ENCODE data around the gene TTC33. TPM values are rescaled to one million over a fixed set of nuclear protein-coding genes. Genes with fewer than 3 reads are reported as not detected.

TTC33 gene
- total and polyA plus RNA-seq, 10 donors, result 4.3 to 17.9 (median 13.7) TPM

DNA sequence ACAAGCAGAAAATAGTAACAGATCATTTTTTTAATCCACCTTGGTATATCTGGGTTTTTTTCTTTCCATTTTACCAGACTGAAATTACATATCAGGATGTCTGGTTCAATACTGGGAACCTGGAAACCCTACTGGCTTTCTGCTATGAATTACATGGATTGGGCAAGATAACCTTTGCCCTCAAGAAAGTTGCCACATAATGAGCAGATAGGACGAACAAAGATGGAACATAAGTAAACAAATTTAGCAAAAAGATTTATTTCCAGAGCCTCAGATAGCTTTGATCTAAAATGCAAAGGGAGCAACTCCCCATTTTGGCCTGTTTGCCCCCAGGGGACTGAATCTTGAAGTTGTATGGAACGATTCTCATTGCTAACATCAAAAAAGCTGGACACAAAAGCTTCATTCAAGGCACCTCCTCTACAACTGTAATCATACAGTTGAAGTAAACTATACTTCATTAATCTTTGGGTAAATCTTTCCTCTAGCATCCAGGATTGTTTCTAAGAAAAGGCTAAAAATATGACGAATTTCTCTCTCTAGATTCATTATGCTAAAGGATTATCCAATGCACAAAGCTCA is 207.7 kb downstream of the TTC33 start:
- TF ChIP-seq CTCF (IDR thresholded peaks at IDR 0.05 in 8 of 11, conservative IDR thresholded peaks at IDR 0.05 in 3 of 11), result no peak
- no peak for TF ChIP-seq POLR2A (IDR thresholded peaks at IDR 0.05)
- TF ChIP-seq POLR2AphosphoS5 (IDR thresholded peaks at IDR 0.05), result no peak
- no peak for DNase-seq
- H3K27me3 ChIP-seq (replicated peaks in 1 of 7), result no peaks in the 10 kb centered on the region
- intact Hi-C loops (cut with DNase I; ENCODE audit: low total_unique reads), result no loop called here
- no peak overlapping the region for H3K4me3 ChIP-seq
- H3K36me3 ChIP-seq, result no peaks in the 10 kb centered on the region
- WGBS, 5 donors, result 60 to 71% (median 65%) methylated on average over 3 of the region's 3 CpGs
- no peaks in the 10 kb centered on the region for H3K4me1 ChIP-seq
- H3K27ac ChIP-seq, result no peak overlapping the region
- H3K9me3 ChIP-seq, result no peaks in the 10 kb centered on the region

- no peak for DNase-seq
- H3K4me3 ChIP-seq, result no peak overlapping the region
- no peaks in the 10 kb centered on the region for H3K27me3 ChIP-seq (replicated peaks in 1 of 7)
- H3K4me1 ChIP-seq, result no peaks in the 10 kb centered on the region
- H3K27ac ChIP-seq, result no peak overlapping the region
- H3K36me3 ChIP-seq, result no peaks in the 10 kb centered on the region
- no peaks in the 10 kb centered on the region for H3K9me3 ChIP-seq
- intact Hi-C loops (cut with DNase I; ENCODE audit: low total_unique reads), result no loop called here
- TF ChIP-seq CTCF (IDR thresholded peaks at IDR 0.05 in 8 of 11, conservative IDR thresholded peaks at IDR 0.05 in 3 of 11) (no peak), POLR2AphosphoS5 (IDR thresholded peaks at IDR 0.05) (no peak), POLR2A (IDR thresholded peaks at IDR 0.05) (no peak)
- 89 to 96% (median 96%) methylated on average over 4 of the region's 4 CpGs for WGBS, 5 donors
Observed at GRCh38 chr5:40547557-40547956, 208.2 kb downstream of the TTC33 start.

GRCh38 chr5:40540301-40540700 is 215.5 kb downstream of the TTC33 start:
- H3K27ac ChIP-seq, result no peak overlapping the region
- TF ChIP-seq POLR2AphosphoS5 (IDR thresholded peaks at IDR 0.05), result no peak
- TF ChIP-seq POLR2A (IDR thresholded peaks at IDR 0.05), result no peak
- no peak for TF ChIP-seq CTCF (IDR thresholded peaks at IDR 0.05 in 8 of 11, conservative IDR thresholded peaks at IDR 0.05 in 3 of 11)
- intact Hi-C loops (cut with DNase I; ENCODE audit: low total_unique reads), result no loop called here
- H3K27me3 ChIP-seq (replicated peaks in 1 of 7), result no peaks in the 10 kb centered on the region
- H3K36me3 ChIP-seq, result no peaks in the 10 kb centered on the region
- no peaks in the 10 kb centered on the region for H3K4me1 ChIP-seq
- H3K4me3 ChIP-seq, result no peak overlapping the region
- H3K9me3 ChIP-seq, result peaks cover 0 to 4% (median 0%) of the 10 kb centered on the region in 8 donors
- no peak for DNase-seq

DNA sequence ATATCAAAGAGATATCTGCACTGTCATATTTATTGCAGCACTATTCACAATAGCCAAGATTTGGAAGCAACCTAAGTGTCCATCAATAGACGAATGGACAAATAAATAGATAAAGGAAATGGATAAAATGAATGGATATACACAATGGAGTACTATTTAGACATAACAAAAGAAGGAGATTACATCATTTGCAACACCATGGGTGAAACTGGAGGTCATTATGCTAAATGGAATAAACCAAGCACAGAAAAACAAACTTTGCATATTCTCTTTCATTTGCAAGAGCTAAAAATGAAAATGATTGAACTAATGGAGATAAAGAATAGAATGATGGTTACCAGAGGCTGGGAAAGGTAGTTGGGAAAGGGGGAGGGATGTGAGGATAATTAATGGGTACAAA is 231.1 kb downstream of the TTC33 start:
- intact Hi-C loops (cut with DNase I; ENCODE audit: low total_unique reads), result no loop called here
- Histone ChIP-seq H3K36me3 (no peaks in the 10 kb centered on the region), H3K9me3 (no peaks in the 10 kb centered on the region), H3K4me3 (no peak overlapping the region), H3K27ac (no peak overlapping the region), H3K27me3 (replicated peaks in 1 of 7) (no peaks in the 10 kb centered on the region), H3K4me1 (peaks cover 0 to 17% (median 0%) of the 10 kb centered on the region in 6 donors)
- 76 to 91% (median 89%) methylated on average over 1 of the region's 1 CpG for WGBS, 5 donors
- DNase-seq, result no peak
- TF ChIP-seq POLR2A (IDR thresholded peaks at IDR 0.05) (no peak), CTCF (IDR thresholded peaks at IDR 0.05 in 8 of 11, conservative IDR thresholded peaks at IDR 0.05 in 3 of 11) (no peak), POLR2AphosphoS5 (IDR thresholded peaks at IDR 0.05) (no peak)

Data from spleen (tissue), 11 donors.